Measurements from ENCODE around the gene MMP15.

The MMP15 gene

DNA sequence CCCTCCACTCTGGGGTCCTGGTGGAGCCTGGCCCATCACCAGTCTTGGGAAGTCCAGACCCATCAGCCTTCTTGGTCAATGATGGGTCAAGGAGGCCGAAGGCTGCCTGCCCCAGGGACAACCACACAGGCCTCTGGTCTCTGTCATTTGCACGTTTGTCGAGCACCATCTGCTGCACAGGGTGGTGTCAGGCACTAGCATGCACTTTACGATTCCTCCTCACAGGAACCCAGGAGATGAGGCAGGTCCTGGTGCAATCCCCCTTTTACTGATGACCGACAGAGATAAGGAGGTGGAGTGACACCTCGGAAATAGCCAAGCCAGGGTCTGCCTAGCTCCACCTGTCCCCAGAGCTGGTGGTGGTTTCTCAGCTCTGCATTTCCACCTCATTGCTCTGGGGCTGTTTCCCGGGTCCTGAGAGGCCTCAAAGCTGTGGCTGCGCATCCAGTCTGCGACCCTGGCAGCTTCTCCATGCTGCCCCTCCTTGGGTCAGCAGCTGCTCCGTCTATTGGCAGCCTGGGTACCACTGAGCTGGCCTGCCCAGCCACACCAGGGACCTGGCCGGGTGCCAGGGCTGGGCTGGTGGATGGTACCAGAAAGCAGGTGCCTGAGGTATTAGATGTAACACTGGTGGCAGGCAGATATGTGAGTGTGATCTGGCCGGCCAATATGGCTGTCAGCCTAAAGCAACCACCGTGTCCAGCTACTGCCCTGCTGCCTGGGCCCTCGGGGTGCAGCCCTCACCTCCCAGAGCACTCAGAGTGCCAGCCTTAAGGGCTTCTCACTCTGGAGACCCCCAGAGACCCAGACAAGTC is 10.0 kb downstream of the MMP15 start:
- no peak for DNase-seq (ENCODE audit: low spot score)

GRCh38 chr16:58036943-58037342 is 11.4 kb downstream of the MMP15 start:
- DNase-seq (ENCODE audit: low spot score): no peak

GRCh38 chr16:58037365-58038057 is 12.0 kb downstream of the MMP15 start:
- DNase-seq (ENCODE audit: low spot score): no peak

GRCh38 chr16:58038219-58038641 is 12.7 kb downstream of the MMP15 start:
- no peak for DNase-seq (ENCODE audit: low spot score)

DNA sequence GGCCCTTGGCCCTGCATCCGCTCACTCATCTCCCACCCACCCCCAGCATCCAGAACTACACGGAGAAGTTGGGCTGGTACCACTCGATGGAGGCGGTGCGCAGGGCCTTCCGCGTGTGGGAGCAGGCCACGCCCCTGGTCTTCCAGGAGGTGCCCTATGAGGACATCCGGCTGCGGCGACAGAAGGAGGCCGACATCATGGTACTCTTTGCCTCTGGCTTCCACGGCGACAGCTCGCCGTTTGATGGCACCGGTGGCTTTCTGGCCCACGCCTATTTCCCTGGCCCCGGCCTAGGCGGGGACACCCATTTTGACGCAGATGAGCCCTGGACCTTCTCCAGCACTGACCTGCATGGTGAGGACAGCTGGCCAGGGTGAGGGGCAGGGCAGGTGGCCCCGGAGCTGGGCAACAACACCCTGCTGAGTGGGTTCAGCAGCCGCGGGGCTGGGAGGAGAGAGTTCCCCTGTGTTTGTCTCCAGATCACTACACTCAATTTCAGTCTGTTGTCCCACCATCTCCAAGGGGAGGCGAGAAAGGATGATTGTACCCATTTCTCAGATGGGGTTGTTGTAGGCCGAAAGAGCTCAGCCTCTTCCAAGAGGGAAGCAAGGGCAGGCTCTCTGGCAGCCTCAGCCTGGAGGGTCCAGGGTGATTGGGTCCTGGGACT is 14.4 kb downstream of the MMP15 start:
- DNase-seq (ENCODE audit: low spot score): no peak

- no peak for DNase-seq (ENCODE audit: low spot score)
Measured at GRCh38 chr16:58040496-58040846, 14.9 kb downstream of the MMP15 start.

- no peak for DNase-seq (ENCODE audit: low spot score)
Measured at GRCh38 chr16:58040945-58041627, 15.5 kb downstream of the MMP15 start.

DNA sequence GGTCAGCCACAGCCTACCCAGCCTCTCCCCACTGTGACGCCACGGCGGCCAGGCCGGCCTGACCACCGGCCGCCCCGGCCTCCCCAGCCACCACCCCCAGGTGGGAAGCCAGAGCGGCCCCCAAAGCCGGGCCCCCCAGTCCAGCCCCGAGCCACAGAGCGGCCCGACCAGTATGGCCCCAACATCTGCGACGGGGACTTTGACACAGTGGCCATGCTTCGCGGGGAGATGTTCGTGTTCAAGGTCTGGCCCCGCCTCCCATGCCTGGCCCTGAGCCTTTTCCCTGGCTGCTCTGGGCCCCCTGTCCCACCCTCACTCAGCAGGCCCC is 16.0 kb downstream of the MMP15 start:
- no peak for DNase-seq (ENCODE audit: low spot score)

- no peak for DNase-seq (ENCODE audit: low spot score)
Measured at GRCh38 chr16:58042001-58042885, 16.7 kb downstream of the MMP15 start.

DNA sequence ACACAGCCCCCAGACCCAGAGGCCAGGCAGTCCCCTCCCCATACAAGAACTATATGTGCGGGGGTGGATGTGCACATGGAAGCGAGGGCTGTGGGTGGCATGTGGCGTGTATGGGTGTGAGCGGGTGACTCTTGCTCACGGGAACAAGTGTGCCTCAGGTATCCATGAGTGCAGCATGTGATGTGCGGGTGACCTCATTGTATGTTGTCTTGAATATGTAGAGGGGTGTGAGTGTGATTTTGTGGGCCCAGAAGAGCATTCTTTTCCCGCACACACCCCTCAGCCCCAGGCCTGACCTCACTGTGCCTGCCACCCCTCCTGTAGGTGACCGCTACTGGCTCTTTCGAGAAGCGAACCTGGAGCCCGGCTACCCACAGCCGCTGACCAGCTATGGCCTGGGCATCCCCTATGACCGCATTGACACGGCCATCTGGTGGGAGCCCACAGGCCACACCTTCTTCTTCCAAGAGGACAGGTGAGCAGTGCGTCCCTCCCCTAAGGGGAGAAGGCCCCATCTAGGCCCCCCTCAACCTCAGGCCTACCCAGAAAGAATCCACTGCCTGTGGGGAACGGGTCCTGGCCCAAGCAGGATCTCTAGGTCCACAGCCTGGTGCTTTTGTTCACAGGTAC is 17.4 kb downstream of the MMP15 start:
- DNase-seq (ENCODE audit: low spot score): no peak

DNA sequence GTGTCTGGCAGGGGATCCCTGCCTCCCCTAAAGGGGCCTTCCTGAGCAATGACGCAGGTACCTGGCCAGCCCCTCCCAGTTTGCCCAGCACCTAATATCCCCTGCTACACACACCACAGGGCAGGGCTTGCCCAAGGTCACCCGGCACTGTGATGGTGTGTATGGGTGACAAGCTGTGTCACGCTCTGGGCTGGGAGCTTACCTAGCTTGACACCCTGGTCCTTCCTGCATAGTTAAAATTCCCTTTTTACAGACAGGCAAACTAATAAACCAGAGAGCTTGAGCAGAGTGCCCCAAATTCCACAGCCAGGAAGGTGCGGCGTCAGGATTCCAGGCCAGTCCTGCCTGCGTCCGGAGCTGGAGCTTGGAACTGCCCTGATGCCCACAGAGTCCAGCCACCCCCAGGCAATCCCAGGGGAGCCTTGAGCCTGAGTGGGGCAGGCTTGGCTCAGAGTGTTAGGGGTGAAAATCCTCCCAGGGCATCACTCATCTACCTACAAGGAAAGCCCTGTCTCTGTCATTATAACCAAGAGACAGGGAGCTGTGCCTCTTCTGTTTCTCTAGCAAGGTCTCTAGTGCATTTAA is 18.1 kb downstream of the MMP15 start:
- no peak for DNase-seq (ENCODE audit: low spot score)

DNA sequence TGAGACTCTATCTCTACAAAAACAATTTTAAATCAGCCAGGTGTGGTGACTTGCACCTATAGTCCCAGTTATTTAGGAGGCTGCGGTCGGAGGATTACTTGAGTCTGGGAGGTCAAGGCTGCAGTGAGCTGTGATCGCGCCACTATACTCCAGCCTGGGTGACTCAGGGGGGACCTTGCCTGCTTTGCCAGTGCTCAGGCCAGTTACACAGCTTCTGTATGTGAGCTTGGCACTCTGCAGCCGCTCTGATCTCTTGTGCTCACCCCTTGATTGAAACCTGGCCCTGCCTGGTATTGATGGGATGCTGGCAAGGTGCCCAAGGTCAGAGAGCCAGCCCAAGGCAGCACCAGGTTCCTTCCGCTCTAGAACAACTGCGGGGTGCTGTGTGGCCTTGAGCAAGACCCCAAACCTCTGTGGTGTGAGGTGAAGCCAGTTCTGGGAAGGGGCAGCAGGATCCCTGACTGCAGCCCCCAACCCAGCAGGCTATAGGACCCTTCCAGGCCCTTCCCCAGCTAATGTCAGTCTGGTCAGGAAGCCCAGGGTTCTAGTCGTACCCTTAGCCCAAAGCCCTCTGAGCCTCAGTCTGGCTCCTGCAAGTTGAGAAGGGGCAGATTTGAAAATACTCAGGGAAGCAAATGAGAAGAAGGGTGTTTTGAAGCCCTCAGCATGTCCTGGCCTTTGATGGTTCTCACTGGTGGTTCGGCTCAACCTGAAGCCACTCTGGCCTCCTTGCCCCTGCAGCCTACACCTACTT is 18.9 kb downstream of the MMP15 start:
- DNase-seq (ENCODE audit: low spot score): no peak

DNA sequence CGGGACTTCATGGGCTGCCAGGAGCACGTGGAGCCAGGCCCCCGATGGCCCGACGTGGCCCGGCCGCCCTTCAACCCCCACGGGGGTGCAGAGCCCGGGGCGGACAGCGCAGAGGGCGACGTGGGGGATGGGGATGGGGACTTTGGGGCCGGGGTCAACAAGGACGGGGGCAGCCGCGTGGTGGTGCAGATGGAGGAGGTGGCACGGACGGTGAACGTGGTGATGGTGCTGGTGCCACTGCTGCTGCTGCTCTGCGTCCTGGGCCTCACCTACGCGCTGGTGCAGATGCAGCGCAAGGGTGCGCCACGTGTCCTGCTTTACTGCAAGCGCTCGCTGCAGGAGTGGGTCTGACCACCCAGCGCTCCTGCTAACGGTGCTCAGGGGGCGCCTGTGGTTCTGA is 19.5 kb downstream of the MMP15 start:
- no peak for DNase-seq (ENCODE audit: low spot score)

DNA sequence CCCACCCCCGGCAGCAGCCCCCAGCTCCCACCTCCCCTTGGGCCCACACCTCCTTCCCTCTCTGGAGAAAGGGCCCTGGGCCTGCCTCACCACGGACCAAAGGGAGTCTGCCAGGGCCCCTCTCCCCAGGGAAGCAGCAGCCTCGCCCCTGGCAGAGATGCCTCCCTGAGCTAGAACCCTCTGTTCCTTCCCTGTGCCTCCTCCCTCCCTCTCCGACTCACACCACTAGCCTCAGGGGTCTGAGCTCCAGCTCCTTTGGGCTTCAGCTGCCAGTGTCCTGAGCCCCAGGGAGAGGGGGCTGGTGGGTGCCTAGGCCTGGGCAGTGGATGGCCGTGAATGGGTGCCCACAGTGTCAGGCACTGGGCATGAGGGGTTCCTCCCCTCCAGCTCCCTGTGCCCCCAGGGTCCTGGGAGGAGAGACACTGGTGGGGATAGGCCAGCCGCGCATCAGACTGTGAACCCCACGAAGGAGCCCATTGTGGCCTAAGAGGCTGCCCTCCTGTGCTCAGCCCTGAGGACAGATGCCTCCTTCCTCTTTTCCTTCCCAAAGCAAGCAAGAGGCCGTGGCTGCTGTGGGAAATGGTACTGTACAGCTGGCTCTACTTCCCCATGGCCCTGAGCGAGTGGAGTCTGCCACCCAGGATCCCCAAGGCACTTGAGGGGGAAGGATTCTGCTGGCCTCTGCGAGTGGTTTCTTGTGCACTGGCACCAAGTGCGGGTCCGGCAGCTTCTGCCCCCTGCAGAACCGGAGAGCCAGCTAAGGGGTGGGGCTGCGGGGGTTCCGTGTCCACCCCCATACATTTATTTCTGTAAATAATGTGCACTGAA is 20.7 kb downstream of the MMP15 start:
- DNase-seq (ENCODE audit: low spot score): no peak

DNA sequence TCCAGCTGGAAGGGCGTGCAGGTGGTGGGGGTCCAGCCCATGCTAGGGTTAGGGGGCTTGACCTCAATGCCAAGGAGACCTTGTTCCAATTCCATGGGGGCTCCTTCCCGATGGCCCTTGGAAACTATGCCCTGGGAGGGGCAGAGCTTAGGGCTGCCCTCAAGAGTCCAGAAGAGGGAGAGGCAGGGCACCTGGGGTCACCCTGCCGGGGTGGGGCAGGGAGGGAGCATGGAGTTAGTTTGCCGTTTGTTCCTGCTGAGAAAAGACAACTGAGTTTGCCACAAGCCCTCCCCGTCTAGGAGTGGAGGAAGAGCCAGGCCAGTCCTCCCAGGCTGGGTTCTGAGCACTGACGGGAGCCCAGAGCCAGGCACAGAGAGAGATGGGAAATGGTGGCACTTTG is 21.4 kb downstream of the MMP15 start:
- DNase-seq (ENCODE audit: low spot score): no peak

GRCh38 chr16:58047557-58048348 is 22.2 kb downstream of the MMP15 start:
- no peak for DNase-seq (ENCODE audit: low spot score)

DNA sequence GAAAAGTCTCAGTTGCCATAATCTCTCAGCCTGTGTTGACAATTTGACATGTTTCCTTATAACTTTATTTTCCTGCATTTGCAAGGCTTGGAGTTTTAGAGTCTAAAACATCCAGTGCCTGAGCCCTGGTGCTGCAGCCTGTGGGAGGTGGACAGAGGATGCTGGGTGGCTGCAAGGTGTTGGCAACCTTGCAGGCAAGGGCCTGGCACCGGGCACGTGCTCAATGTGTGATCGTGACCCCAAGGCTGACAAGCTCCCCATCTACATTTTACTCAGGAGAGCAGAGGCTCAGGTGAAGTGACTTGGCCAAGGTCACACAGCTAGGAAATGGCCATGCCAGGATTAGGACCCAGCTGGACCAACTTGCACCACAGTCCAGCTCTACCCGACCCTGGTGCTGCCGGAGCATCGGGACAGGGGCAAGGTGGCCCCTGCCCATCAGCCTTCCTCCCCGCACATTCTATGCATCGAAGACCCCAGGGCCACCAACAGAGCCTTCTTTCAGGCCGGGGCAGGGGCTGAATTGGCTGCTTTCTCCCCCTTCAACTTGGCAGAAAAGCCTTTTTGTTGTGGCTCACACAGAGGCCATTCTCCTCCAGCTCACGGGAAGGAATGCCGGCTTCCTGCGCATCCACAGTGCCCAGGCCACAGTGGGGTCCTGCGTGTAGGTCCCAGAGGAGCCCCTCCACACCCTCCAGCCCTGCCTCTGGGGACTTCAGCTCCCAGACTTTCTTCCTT is 23.1 kb downstream of the MMP15 start:
- no peak for DNase-seq (ENCODE audit: low spot score)

All from hematopoietic multipotent progenitor cell treated with erythropoietin and hydrocortisone succinate and interleukin-3 and kit ligand, for 17 days (in vitro differentiated cells).